HepG2 (cell line): Measurements from ENCODE around the gene CFAP61. TPM values are rescaled to one million over a fixed set of nuclear protein-coding genes. Genes with fewer than 3 reads are reported as not detected.
A peak's percentile ranks its signal among the peaks of the same experiment; 100 is the strongest.

Source experiments
- HCFC1 ChIP-seq: fragments of 150-350 bp; IDR thresholded peaks from 2 replicates; pipeline ENCODE4 v1.6.1; 2014; ENCODE audit warnings: low read depth, low read length
- MEF2D ChIP-seq: sonication (generic); formaldehyde crosslinking; IDR thresholded peaks from 2 replicates; pipeline ENCODE4 v1.5.1; 2020; ENCODE audit warnings: mild to moderate bottlenecking, missing genetic modification reagents
- MEIS2 ChIP-seq: sonication (generic); formaldehyde crosslinking; IDR thresholded peaks from 2 replicates; pipeline ENCODE4 v1.9.0; 2021; ENCODE audit warnings: mild to moderate bottlenecking, missing genetic modification reagents
- MZF1 ChIP-seq: sonication (generic); formaldehyde crosslinking; IDR thresholded peaks from 2 replicates; pipeline ENCODE4 v1.8.1; 2023; ENCODE audit warnings: mild to moderate bottlenecking, missing genetic modification reagents, borderline replicate concordance
- NFE2 ChIP-seq: sonication (generic); formaldehyde crosslinking; IDR thresholded peaks from 2 replicates; pipeline ENCODE4 v1.4.0; 2020; ENCODE audit warnings: missing genetic modification reagents
- POLR2G ChIP-seq: fragments of 200-400 bp; formaldehyde crosslinking; IDR thresholded peaks from 2 replicates; pipeline ENCODE4 v1.6.1; 2018; ENCODE audit warnings: mild to moderate bottlenecking, low read depth, low read length, moderate library complexity
- PRMT3 ChIP-seq: sonication (generic); formaldehyde crosslinking; IDR thresholded peaks from 2 replicates; pipeline ENCODE4 v1.8.1; 2022; ENCODE audit warnings: low read depth, mild to moderate bottlenecking, moderate library complexity, missing genetic modification reagents, borderline replicate concordance
- SMARCE1 ChIP-seq: fragments of 450-650 bp; IDR thresholded peaks from 2 replicates; pipeline ENCODE4 v1.6.1; 2017; ENCODE audit warnings: borderline replicate concordance
- U2AF1 ChIP-seq: fragments of 200-400 bp; formaldehyde crosslinking; optimal IDR thresholded peaks from 2 replicates; pipeline ENCODE3; 2017; ENCODE audit warnings: mild to moderate bottlenecking, low read depth, low read length
- ZNF124 ChIP-seq: sonication (generic); formaldehyde crosslinking; IDR thresholded peaks from 2 replicates; pipeline ENCODE4 v1.4.0; 2020; ENCODE audit warnings: missing genetic modification reagents
- ZNF207 ChIP-seq: fragments of 450-650 bp; IDR thresholded peaks from 2 replicates; pipeline ENCODE4 v1.6.1; 2016; ENCODE audit warnings: antibody characterized with exemption, borderline replicate concordance
- ZNF224 ChIP-seq: sonication (generic); formaldehyde crosslinking; IDR thresholded peaks from 2 replicates; pipeline ENCODE4 v1.5.0; 2020; ENCODE audit warnings: mild to moderate bottlenecking, missing genetic modification reagents
- ZNF225 ChIP-seq: sonication (generic); formaldehyde crosslinking; IDR thresholded peaks from 2 replicates; pipeline ENCODE4 v1.4.0; 2020; ENCODE audit warnings: mild to moderate bottlenecking, missing genetic modification reagents
- ZNF251 ChIP-seq: sonication (generic); formaldehyde crosslinking; IDR thresholded peaks from 2 replicates; pipeline ENCODE4 v1.9.0; 2021; ENCODE audit warnings: mild to moderate bottlenecking, missing genetic modification reagents
- ZNF510 ChIP-seq: sonication (generic); formaldehyde crosslinking; IDR thresholded peaks from 2 replicates; pipeline ENCODE4 v1.4.0; 2020; ENCODE audit warnings: low read depth, mild to moderate bottlenecking, missing genetic modification reagents
- ZSCAN12 ChIP-seq: sonication (generic); formaldehyde crosslinking; IDR thresholded peaks from 2 replicates; pipeline ENCODE4 v1.9.0; 2021; ENCODE audit warnings: mild to moderate bottlenecking, missing genetic modification reagents
- ZSCAN29 ChIP-seq: sonication (generic); formaldehyde crosslinking; conservative IDR thresholded peaks from 2 replicates; pipeline ENCODE4 v1.4.0; 2020; ENCODE audit warnings: mild to moderate bottlenecking, missing genetic modification reagents
- polyA plus RNA-seq, 8 experiments: library from polyadenylated mRNA; depleted of rRNA in 3 of 8; stranded (reverse) in 7 of 8; unstranded in 1 of 8; fragments of >200 nt; fragmentation: Illumina TruSeq in 4 of 8; extraction: Trizol in 4 of 8; gene quantifications; 2 replicates each; pipeline versions ENCODE4 v1.2.1 to v1.2.3, GENCODE V29; 2011 to 2016; ENCODE audit warnings: low read depth in 4 of 8, missing spikeins in 1 of 8, mixed read lengths in 1 of 8; ENCODE audit not compliant: insufficient read depth in 1 of 8
- total RNA-seq, 5 experiments: library from RNA; depleted of rRNA; stranded (reverse); fragments of >200 nt; fragmentation: Illumina TruSeq; extraction: Trizol; gene quantifications; 2 replicates each; pipeline ENCODE4 v1.2.3, GENCODE V29; 2016; ENCODE audit warnings: low read depth in 1 of 5
- TF ChIP-seq, protein P1 (sequence below): sonication (generic); formaldehyde crosslinking; IDR thresholded peaks from 2 replicates; pipeline ENCODE4 v1.4.0; 2020; ENCODE audit warnings: mild to moderate bottlenecking, missing genetic modification reagents
- TF ChIP-seq, protein P2 (sequence below): conservative IDR thresholded peaks from 2 replicates; pipeline ENCODE4 v1.6.1; 2018; ENCODE audit warnings: missing genetic modification reagents
- TF ChIP-seq, protein P3 (sequence below): sonication (generic); formaldehyde crosslinking; IDR thresholded peaks from 2 replicates; pipeline ENCODE4 v1.9.0; 2021; ENCODE audit warnings: missing genetic modification reagents, mild to moderate bottlenecking, borderline replicate concordance
- TF ChIP-seq, protein P4 (sequence below): sonication (generic); formaldehyde crosslinking; IDR thresholded peaks from 2 replicates; pipeline ENCODE4 v1.8.1; 2023; ENCODE audit warnings: mild to moderate bottlenecking, inconsistent platforms, moderate library complexity, missing genetic modification reagents, borderline replicate concordance
- TF ChIP-seq, protein P5 (sequence below): sonication (generic); formaldehyde crosslinking; IDR thresholded peaks from 2 replicates; pipeline ENCODE4 v1.5.0; 2020; ENCODE audit warnings: mild to moderate bottlenecking, missing genetic modification reagents, moderate library complexity

The CFAP61 gene
- total and polyA plus RNA-seq, 2 of the 13 experiments (the other 11 are each of a cell fraction or from before 2014, with no cell fraction given): 0.27 TPM; not detected in 1

DNA sequence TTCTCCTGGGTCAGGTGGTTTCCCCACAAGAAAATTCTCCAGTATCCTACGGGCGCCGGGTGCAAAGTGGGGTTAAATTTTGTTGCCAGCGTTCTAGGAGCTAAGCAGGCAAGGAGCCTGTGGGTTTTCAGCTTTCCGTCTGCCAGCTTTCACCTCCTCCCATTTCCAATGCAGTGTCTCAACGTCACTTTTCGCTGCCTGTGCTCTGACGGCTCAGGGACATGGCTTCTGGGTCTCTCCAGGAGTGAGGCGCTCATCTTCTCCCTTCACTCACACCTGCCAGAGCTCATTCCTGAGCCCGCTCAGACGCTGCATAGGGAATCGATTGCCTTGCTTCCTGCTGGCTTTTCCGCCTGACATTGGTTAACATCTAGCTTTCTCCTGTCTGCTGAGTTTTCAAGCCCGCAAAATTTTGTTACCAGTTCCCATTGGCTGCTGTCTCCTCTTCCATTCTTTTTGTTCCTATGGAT is 42.5 kb upstream of the CFAP61 start (continued):
- TF ChIP-seq, protein P1, sequence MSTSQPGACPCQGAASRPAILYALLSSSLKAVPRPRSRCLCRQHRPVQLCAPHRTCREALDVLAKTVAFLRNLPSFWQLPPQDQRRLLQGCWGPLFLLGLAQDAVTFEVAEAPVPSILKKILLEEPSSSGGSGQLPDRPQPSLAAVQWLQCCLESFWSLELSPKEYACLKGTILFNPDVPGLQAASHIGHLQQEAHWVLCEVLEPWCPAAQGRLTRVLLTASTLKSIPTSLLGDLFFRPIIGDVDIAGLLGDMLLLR: no peak
- TF ChIP-seq ZNF510 (CRISPR knock-in tag): no peak
- TF ChIP-seq, protein P2, sequence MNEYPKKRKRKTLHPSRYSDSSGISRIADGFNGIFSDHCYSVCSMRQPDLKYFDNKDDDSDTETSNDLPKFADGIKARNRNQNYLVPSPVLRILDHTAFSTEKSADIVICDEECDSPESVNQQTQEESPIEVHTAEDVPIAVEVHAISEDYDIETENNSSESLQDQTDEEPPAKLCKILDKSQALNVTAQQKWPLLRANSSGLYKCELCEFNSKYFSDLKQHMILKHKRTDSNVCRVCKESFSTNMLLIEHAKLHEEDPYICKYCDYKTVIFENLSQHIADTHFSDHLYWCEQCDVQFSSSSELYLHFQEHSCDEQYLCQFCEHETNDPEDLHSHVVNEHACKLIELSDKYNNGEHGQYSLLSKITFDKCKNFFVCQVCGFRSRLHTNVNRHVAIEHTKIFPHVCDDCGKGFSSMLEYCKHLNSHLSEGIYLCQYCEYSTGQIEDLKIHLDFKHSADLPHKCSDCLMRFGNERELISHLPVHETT (CRISPR knock-in tag): no peak
- TF ChIP-seq, protein P3, sequence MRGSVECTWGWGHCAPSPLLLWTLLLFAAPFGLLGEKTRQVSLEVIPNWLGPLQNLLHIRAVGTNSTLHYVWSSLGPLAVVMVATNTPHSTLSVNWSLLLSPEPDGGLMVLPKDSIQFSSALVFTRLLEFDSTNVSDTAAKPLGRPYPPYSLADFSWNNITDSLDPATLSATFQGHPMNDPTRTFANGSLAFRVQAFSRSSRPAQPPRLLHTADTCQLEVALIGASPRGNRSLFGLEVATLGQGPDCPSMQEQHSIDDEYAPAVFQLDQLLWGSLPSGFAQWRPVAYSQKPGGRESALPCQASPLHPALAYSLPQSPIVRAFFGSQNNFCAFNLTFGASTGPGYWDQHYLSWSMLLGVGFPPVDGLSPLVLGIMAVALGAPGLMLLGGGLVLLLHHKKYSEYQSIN (CRISPR knock-in tag): no peak
- no peak for TF ChIP-seq MZF1 (CRISPR knock-in tag)
- no peak for TF ChIP-seq MEF2D (CRISPR knock-in tag)
- no peak for TF ChIP-seq U2AF1
- TF ChIP-seq ZSCAN12 (CRISPR knock-in tag): 0 out of 2 replicates have a peak, but pooled peaks have one; percentile 55
- no peak for TF ChIP-seq HCFC1
- TF ChIP-seq, protein P4, sequence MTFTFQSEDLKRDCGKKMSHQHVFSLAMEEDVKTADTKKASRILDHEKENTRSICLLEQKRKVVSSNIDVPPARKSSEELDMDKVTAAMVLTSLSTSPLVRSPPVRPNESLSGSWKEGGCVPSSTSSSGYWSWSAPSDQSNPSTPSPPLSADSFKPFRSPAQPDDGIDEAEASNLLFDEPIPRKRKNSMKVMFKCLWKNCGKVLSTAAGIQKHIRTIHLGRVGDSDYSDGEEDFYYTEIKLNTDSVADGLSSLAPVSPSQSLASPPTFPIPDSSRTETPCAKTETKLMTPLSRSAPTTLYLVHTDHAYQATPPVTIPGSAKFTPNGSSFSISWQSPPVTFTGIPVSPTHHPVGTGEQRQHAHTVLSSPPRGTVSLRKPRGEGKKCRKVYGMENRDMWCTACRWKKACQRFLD (CRISPR knock-in tag): no peak
- TF ChIP-seq, protein P5, sequence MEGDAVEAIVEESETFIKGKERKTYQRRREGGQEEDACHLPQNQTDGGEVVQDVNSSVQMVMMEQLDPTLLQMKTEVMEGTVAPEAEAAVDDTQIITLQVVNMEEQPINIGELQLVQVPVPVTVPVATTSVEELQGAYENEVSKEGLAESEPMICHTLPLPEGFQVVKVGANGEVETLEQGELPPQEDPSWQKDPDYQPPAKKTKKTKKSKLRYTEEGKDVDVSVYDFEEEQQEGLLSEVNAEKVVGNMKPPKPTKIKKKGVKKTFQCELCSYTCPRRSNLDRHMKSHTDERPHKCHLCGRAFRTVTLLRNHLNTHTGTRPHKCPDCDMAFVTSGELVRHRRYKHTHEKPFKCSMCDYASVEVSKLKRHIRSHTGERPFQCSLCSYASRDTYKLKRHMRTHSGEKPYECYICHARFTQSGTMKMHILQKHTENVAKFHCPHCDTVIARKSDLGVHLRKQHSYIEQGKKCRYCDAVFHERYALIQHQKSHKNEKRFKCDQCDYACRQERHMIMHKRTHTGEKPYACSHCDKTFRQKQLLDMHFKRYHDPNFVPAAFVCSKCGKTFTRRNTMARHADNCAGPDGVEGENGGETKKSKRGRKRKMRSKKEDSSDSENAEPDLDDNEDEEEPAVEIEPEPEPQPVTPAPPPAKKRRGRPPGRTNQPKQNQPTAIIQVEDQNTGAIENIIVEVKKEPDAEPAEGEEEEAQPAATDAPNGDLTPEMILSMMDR (CRISPR knock-in tag): no peak
- TF ChIP-seq SMARCE1: no peak
- TF ChIP-seq POLR2G: no peak
- no peak for TF ChIP-seq ZNF124 (CRISPR knock-in tag)
- TF ChIP-seq NFE2: no peak
- no peak for TF ChIP-seq ZNF207
- TF ChIP-seq MEIS2: no peak; the same call in 1 of the 2 replicates
- no peak for TF ChIP-seq ZSCAN29 (CRISPR knock-in tag)
- TF ChIP-seq ZNF224 (CRISPR knock-in tag): no peak
- no peak for TF ChIP-seq PRMT3 (CRISPR knock-in tag)
- TF ChIP-seq ZNF251: no peak
- no peak; the same call in 1 of the 2 replicates for TF ChIP-seq ZNF225 (CRISPR knock-in tag)
